ENCODE measurements around the gene SHOC2. TPM values are rescaled to one million over a fixed set of nuclear protein-coding genes. Genes with fewer than 3 reads are reported as not detected.

Gene SHOC2
- total and polyA plus RNA-seq, 2 donors from 2014 or later: 18.0 to 66.8 TPM

DNA sequence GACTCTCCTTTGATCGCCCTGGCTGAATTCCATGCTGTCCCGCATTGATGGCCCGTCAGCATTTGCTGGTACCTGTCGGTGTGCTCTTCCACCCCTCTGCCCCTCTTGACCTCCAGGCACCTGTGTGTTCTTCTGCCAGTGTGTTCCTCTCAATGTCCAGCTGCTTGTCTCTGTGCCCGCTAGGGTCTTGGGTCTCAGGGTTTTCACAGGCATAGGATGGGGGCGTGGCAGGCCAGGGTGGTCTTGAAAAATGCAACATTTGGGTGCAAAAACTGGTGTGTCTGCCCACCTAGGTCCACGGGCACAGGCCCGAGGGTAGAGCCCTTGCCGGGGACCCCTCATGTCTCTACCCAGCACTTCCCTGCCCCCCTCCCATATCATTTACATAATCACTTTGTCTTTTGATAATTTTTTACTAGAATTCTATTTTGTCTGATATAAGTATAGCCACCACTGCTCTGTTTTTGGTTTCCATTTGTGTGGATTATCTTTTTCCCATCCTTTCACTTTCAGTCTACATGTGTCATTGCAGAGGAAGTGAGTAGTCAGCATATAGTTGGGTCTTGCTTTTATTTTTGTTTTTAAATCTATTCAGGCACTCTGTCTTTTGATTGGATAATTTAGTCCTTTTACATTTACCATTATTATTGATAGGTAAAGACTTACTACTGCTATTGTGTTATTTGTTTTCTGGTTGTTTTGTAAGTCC lies 110.8 kb downstream of the SHOC2 start:
- H3K36me3 ChIP-seq (ENCODE audit: control insufficient read depth in 2 of 3, insufficient read depth in 3 of 3, low read length in 3 of 3): no peaks in the 10 kb centered on the region
- H3K9me3 ChIP-seq (ENCODE audit: control insufficient read depth in 2 of 3, insufficient read depth in 1 of 3, low read length in 3 of 3): no peaks in the 10 kb centered on the region
- no peak for DNase-seq
- H3K9ac ChIP-seq (ENCODE audit: low read length in 3 of 3): no peak overlapping the region
- no peak overlapping the region for H3K27ac ChIP-seq (ENCODE audit: low read depth in 2 of 2, low read length in 2 of 2)
- FAIRE-seq: no peak
- H3K4me1 ChIP-seq (ENCODE audit: control insufficient read depth in 2 of 3, insufficient read depth in 2 of 3, low read depth in 1 of 3, low read length in 3 of 3): no peaks in the 10 kb centered on the region
- TF ChIP-seq CTCF (IDR thresholded peaks at IDR 0.05; ENCODE audit: borderline replicate concordance, extremely low read depth, insufficient read depth): no peak
- intact Hi-C loops (cut with DNase I): no loop called here
- H3K27me3 ChIP-seq (ENCODE audit: control insufficient read depth, insufficient read depth, low read length): no peaks in the 10 kb centered on the region
- no peak overlapping the region for H3K4me3 ChIP-seq (ENCODE audit: low read length in 3 of 3)

GRCh38 chr10:111034598-111035310 lies 115.3 kb downstream of the SHOC2 start:
- FAIRE-seq (no peak), DNase-seq (no peak)
- Histone ChIP-seq H3K36me3 (ENCODE audit: control insufficient read depth in 2 of 3, insufficient read depth in 3 of 3, low read length in 3 of 3) (no peaks in the 10 kb centered on the region), H3K9ac (ENCODE audit: low read length in 3 of 3) (no peak overlapping the region), H3K27me3 (ENCODE audit: control insufficient read depth, insufficient read depth, low read length) (no peaks in the 10 kb centered on the region), H3K27ac (ENCODE audit: low read depth in 2 of 2, low read length in 2 of 2) (no peak overlapping the region), H3K4me3 (ENCODE audit: low read length in 3 of 3) (no peak overlapping the region), H3K9me3 (ENCODE audit: control insufficient read depth in 2 of 3, insufficient read depth in 1 of 3, low read length in 3 of 3) (peaks cover 0 to 11% (median 0%) of the 10 kb centered on the region in 3 donors), H3K4me1 (ENCODE audit: control insufficient read depth in 2 of 3, insufficient read depth in 2 of 3, low read depth in 1 of 3, low read length in 3 of 3) (no peaks in the 10 kb centered on the region)
- intact Hi-C loops (cut with DNase I): no loop called here
- no peak for TF ChIP-seq CTCF (IDR thresholded peaks at IDR 0.05; ENCODE audit: borderline replicate concordance, extremely low read depth, insufficient read depth)

- no peaks in the 10 kb centered on the region for H3K36me3 ChIP-seq (ENCODE audit: control insufficient read depth in 2 of 3, insufficient read depth in 3 of 3, low read length in 3 of 3)
- no peak overlapping the region for H3K27ac ChIP-seq (ENCODE audit: low read depth in 2 of 2, low read length in 2 of 2)
These were observed 116.1 kb downstream of the SHOC2 start for GRCh38 chr10:111035542-111035941.

More at GRCh38 chr10:111035542-111035941, 116.1 kb downstream of the SHOC2 start:
- intact Hi-C loops (cut with DNase I): no loop called here
- Histone ChIP-seq H3K27me3 (ENCODE audit: control insufficient read depth, insufficient read depth, low read length) (no peaks in the 10 kb centered on the region), H3K9me3 (ENCODE audit: control insufficient read depth in 2 of 3, insufficient read depth in 1 of 3, low read length in 3 of 3) (peaks cover 0 to 13% (median 1%) of the 10 kb centered on the region in 3 donors), H3K4me3 (ENCODE audit: low read length in 3 of 3) (no peak overlapping the region), H3K4me1 (ENCODE audit: control insufficient read depth in 2 of 3, insufficient read depth in 2 of 3, low read depth in 1 of 3, low read length in 3 of 3) (no peaks in the 10 kb centered on the region), H3K9ac (ENCODE audit: low read length in 3 of 3) (no peak overlapping the region)
- DNase-seq: no peak
- TF ChIP-seq CTCF (IDR thresholded peaks at IDR 0.05; ENCODE audit: borderline replicate concordance, extremely low read depth, insufficient read depth): no peak
- FAIRE-seq: no peak

All from kidney (tissue), 14 donors.